Neural progenitor cell (in vitro differentiated cells): ENCODE data around the gene PFDN1.

ENCODE experiments used
- CTCF ChIP-seq: fragments of 200-600 bp; sonication (generic); IDR thresholded peaks from 2 replicates; pipeline ENCODE4 v1.5.1; 2017; ENCODE audit warnings: antibody characterized with exemption, mild to moderate bottlenecking
- EZH2 ChIP-seq: fragments of 200-600 bp; sonication (generic); IDR thresholded peaks from 2 replicates; pipeline ENCODE4 v1.6.1; 2017; ENCODE audit warnings: antibody characterized with exemption, mild to moderate bottlenecking, moderate library complexity

DNA sequence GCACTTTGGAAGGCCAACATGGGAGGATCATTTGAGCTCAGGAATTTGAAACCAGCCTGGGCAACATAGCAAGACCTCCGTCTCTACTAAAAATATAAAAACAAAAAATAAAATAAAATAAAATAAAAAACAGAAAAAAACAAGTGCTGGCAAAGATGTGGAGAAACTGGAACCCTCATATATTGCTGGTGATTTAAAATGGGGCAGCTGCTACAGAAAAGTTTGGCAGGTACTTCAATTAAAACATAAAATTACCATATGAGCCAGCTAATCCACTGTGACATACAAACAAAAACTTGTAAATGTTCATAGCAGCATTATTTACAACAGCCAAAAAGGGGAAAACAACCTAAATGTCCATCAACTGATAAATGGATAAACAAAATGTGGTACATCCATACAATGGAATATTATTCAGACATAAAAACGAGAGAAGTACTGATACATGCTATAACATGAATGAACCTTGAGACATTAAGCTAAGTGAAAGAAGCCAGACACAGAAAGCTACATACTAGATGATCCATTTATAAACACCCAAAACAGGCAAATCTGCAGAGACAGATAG lies 42.7 kb downstream of the PFDN1 start:
- TF ChIP-seq CTCF, result no peak
- TF ChIP-seq EZH2, result no peak
